Activated CD8-positive, alpha-beta memory T cell treated with anti-CD3 and anti-CD28 coated beads for 4 hours (primary cell): ENCODE results near the gene BMP7.
"Not testable (repeated sequence)": the region's sequence is repeated elsewhere in the genome, so short reads cannot be mapped to it uniquely, and the experiment has no call there.

Experiments
- DNase-seq, 2 donors: peaks; one replicate each; pipeline ENCODE4 v3.0.0-alpha.2; 2020; ENCODE audit warnings: low read depth in 2 of 2

Gene BMP7

GRCh38 chr20:57287901-57288300 lies 21.5 kb upstream of the BMP7 start:
- DNase-seq = no peak

DNA sequence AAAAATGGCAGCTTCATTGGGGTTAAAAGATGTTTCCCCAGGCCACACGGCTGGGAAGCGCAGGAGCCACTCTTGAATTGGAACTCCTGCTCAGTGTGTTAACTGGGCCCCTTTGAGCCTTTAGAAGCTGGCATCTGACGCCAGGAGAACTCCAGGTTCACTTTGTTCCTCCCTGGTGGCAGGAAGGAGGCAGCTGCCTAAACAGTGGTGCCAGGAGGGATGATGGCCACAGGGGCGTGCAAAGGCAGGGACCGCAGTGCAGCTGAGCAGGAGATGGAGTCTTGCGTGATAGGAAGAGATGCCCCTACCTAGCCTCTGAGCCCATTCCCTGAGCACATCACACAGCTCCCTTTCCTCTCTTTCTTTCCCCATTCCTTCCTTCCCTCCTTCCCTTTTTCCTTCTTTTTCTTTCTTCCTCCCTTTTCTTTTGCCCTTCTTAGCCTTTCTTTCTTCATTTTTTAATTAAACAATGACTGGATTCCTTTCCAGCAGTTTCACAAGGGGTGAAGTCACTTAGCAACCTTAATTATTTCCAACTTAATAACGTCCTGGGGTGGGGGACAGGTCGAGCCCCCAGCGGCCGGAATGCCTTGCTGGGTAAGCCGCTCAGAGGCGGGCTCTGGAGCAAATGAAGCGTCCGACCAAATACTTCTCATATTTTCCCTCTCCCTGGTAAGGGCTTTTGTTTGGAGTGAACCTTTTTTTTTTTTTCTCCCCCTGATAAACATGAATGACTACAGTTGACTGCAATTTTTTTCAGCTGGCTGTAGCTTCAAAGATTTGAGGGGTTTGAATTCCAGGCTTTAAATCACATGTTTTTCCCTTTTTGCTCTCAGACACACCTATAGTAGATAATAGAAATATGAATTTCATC lies 20.8 kb upstream of the BMP7 start:
- DNase-seq = no peak

DNA sequence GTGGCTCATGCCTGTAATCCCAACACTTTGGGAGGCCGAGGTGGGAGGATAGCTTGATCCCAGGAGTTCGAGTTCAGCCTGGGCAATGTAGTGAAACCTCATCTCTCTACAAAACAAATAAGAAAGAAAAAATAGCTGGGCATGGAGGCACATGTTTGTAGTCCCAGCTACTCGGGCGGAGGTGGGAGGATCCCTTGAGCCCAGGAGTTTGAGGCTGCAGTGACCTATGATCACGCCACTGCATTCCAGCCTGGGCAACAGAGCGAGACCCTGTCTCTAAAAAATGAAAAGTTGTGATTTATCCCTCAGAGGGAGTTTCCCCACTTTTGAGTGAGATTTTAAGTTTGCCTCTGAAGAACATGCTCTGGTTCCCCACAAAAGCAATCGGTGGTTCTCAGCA lies 17.4 kb upstream of the BMP7 start:
- DNase-seq = no peak

DNA sequence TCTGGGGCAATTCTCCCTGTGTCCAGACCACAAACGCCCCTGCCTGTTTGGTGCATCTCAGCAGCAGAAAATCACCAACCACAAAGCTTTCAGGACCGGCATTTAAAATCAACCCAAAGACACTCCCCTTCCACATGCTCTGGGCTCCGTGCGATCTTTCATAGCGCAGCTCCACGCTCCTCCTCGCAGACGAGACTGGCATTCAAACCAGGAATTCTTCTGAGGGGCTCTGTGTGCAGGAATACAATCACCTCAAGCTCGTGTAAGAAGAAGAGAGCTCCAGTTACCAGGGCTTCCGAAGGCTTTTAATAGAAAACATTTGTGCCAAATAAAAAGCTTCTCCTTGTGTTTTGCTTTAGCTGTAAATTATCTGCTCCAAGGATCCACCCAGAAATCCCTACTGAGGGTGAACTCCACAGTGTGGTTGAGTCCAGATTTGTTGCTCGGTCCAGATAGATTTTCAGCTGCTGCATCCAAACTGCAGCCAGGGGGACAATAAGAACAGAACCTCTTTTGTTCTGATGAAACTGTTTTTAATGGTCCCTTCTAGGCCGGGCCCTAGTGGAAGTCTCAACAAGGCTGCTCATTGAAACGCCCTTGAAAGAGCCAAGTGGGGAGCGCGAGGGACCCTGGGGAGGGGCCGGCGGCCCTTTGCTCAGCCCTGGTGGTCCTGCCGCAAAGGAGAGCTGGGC lies 16.4 kb upstream of the BMP7 start:
- no peak for DNase-seq

GRCh38 chr20:57281900-57282299 lies 15.5 kb upstream of the BMP7 start:
- DNase-seq = no peak

- no peak for DNase-seq
These were observed 13.8 kb upstream of the BMP7 start for GRCh38 chr20:57280221-57280620.

DNA sequence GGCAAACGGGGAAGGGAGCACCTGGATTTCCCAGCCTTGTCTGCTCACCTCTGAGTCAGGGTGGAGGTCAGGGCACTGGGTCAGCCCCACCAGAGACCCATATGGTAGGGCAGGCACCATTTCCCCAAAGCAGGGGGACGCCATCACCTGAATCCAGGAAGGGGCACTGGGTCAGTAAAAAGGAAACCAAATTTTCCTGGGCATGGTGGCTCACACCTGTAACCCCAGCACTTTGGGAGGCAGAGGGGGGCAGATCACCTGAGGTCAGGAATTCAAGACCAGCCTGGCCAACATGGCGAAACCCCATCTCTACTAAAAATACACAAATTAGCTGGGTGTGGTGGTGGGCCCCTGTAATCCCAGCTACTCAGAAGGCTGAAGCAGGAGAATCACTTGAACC lies 13.1 kb upstream of the BMP7 start:
- DNase-seq = not testable (repeated sequence)

- no peak for DNase-seq
These were observed 12.0 kb upstream of the BMP7 start for GRCh38 chr20:57278457-57278856.

DNA sequence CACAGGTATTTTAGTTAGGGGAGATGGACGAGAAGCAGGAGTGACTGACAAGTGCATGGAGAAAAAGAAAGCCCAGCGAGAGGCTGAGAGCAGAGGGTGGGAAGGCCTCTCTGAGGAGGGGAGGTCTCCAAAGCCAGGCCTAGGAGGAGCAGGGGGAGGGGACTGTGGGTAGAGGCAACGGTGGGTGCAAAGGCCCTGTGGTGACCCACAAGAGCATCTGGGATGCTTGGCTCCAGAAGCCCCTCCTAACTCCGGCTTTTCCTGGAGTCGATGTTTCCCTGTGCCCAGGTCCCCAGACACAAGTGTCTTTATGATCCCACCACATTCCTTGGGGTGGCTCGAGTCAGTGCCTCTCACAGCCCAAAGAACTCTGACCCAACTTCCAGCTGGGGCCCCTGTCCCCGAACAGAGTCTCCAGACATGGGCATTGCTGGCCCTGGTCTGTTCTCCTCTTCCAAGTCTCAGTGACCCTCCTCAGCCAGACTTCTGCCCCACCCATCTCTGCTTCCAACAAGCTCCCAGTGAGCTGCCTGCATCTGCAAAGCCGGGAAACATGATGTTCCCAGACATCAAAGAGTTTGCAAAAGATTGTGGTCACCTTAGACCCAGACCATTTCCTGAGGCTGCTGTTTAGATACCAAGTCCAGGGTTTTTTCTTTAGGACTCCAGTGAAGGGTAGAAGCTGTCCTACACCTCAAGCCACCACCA lies 11.1 kb upstream of the BMP7 start:
- no peak for DNase-seq

DNA sequence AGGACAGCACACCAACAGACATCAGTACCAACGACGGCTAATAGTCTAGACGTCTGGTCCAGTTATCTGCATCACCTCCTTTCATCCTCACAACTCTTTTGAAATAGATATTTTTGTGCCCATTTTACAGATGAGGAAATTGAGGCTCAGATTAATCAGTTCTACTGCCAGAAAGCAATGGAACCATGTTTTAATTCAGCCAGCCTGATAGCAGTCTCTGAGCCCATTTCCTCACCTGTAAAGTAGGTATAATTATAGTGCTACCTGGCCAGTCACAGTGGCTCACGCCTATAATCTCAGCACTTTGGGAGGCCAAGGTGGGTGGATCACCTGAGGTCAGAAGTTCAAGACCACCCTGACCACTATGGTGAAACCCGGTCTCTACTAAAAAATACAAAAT lies 9.8 kb upstream of the BMP7 start:
- no peak for DNase-seq

GRCh38 chr20:57275813-57276212 lies 9.4 kb upstream of the BMP7 start:
- no peak for DNase-seq

GRCh38 chr20:57275334-57275733 lies 8.9 kb upstream of the BMP7 start:
- no peak for DNase-seq

DNA sequence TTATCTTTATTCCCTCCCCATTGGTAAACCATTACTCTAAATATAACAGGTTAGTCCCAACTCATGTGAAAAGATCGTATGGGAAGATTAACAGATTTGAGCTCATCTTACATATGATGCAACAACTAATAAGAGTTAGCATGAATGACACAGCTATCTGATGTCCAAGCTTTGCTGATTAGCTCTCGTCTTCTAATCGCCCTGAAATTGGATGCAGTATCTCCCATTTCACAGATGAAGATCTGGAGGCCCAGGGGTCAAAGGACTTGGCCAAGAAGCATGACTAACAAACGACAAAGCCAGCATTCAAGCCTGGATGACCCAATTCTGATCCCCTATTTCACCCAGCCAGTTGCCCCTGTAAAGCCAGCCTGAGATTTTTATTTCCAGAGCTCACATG lies 8.4 kb upstream of the BMP7 start:
- DNase-seq = no peak

GRCh38 chr20:57274299-57274698 lies 7.9 kb upstream of the BMP7 start:
- DNase-seq = no peak

GRCh38 chr20:57272883-57273535 lies 6.6 kb upstream of the BMP7 start:
- no peak for DNase-seq

- DNase-seq = no peak
These were observed 4.0 kb upstream of the BMP7 start for GRCh38 chr20:57270204-57270984.

GRCh38 chr20:57269148-57269984 lies 2.9 kb upstream of the BMP7 start:
- DNase-seq = no peak

DNA sequence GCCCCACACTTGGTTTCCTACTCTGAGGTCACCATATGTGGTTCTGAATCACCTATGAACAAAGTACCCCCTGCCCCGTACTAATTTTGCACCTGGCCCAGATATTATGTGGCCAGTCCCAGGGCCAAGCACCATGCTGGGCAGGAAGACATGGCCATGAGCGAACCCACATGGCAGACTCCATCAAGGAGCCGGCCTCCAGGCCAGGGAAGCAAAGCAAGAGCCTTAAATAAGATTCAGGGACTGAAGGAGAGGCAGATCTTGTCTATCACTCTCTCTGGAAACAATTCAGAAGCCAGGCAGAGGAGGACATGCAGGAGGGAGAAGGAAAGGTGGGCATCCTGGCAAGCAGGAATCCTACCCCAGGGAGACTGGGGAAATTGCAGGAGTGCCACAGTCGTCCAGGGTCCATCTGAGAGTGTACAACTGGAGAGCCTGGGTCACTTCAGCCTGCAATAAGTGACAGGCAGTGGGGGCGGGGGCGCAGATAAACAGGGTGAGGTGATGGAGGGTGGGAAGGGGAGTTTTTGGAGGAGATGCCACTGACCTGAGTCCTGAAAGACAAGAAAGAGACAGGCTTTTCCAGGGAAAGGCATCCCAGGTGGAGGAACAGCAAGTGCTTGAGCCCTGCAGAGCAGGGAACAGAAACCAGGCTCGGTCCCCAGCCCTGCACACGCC lies 2.1 kb upstream of the BMP7 start:
- DNase-seq = no peak

GRCh38 chr20:57267158-57267821 lies 849 bp upstream of the BMP7 start:
- no peak for DNase-seq

GRCh38 chr20:57265997-57266290 lies 497 bp downstream of the BMP7 start:
- no peak for DNase-seq
